Liver (tissue), 9 donors: Measurements from ENCODE around the gene DARS1. TPM values are rescaled to one million over a fixed set of nuclear protein-coding genes. Genes with fewer than 3 reads are reported as not detected.

Experiments
- DNase-seq: peaks from one replicate; pipeline ENCODE4 v3.0.0-alpha.2; 2017; ENCODE audit warnings: low spot score
- H3K27ac ChIP-seq, 2 donors: one replicate each; pipeline ENCODE4 v1.7.0; 2013; ENCODE audit warnings: inconsistent platforms in 2 of 2, low read length in 2 of 2, control low read depth in 1 of 2, low read depth in 1 of 2, mild to moderate bottlenecking in 1 of 2
- H3K27me3 ChIP-seq, 4 donors: one replicate each; pipeline versions ENCODE4 v1.6.1 to v1.7.0; 2013; ENCODE audit warnings: low read length in 3 of 4, inconsistent platforms in 1 of 4, mild to moderate bottlenecking in 1 of 4, moderate library complexity in 1 of 4; ENCODE audit not compliant: control insufficient read depth in 4 of 4, insufficient read depth in 4 of 4
- H3K36me3 ChIP-seq, 4 donors: one replicate each; pipeline versions ENCODE4 v1.6.1 to v1.7.0; 2013; ENCODE audit warnings: low read length in 3 of 4, mild to moderate bottlenecking in 3 of 4, low read depth in 1 of 4, moderate library complexity in 1 of 4; ENCODE audit not compliant: control insufficient read depth in 4 of 4, insufficient read depth in 3 of 4
- H3K4me1 ChIP-seq, 4 donors: one replicate each; pipeline versions ENCODE4 v1.6.1 to v1.7.0; 2013; ENCODE audit warnings: low read length in 3 of 4, mild to moderate bottlenecking in 3 of 4, moderate library complexity in 1 of 4; ENCODE audit not compliant: control insufficient read depth in 4 of 4, insufficient read depth in 4 of 4
- H3K4me3 ChIP-seq, 3 donors: one replicate each; pipeline versions ENCODE4 v1.6.1 to v1.7.0; 2013; ENCODE audit warnings: low read length in 3 of 3, control low read depth in 1 of 3, low read depth in 1 of 3, mild to moderate bottlenecking in 1 of 3
- H3K9ac ChIP-seq, 2 donors: one replicate each; pipeline ENCODE4 v1.7.0; 2013; ENCODE audit warnings: low read length in 2 of 2, mild to moderate bottlenecking in 2 of 2, moderate library complexity in 2 of 2, control low read depth in 1 of 2, low read depth in 1 of 2
- H3K9me3 ChIP-seq, 4 donors: one replicate each; pipeline versions ENCODE4 v1.6.1 to v1.7.0; 2013; ENCODE audit warnings: low read length in 3 of 4; ENCODE audit not compliant: control insufficient read depth in 4 of 4
- CTCF ChIP-seq: fragments of 150-350 bp; IDR thresholded peaks from 2 replicates; pipeline ENCODE4 v1.5.1; 2017; ENCODE audit warnings: improper control_type of control experiment, low read depth, low read length; ENCODE audit not compliant: missing input control
- EGR1 ChIP-seq, 2 donors: IDR thresholded peaks; 2 replicates each; pipeline ENCODE4 v1.6.1; 2016 to 2018; ENCODE audit warnings: antibody characterized with exemption in 2 of 2, low read depth in 2 of 2
- FOXA1 ChIP-seq: IDR thresholded peaks from 2 replicates; pipeline ENCODE4 v1.6.1; 2016; ENCODE audit warnings: antibody characterized with exemption
- FOXA2 ChIP-seq: IDR thresholded peaks from 2 replicates; pipeline ENCODE4 v1.6.1; 2016; ENCODE audit warnings: antibody characterized with exemption
- GABPA ChIP-seq, 2 donors: IDR thresholded peaks in 1 of 2; conservative IDR thresholded peaks in 1 of 2; 2 replicates each; pipeline ENCODE4 v1.6.1; 2016; ENCODE audit warnings: antibody characterized with exemption in 2 of 2, mild to moderate bottlenecking in 1 of 2, moderate library complexity in 1 of 2
- HNF4A ChIP-seq, 2 donors: conservative IDR thresholded peaks; 2 replicates each; pipeline ENCODE4 v1.6.1; 2016; ENCODE audit warnings: antibody characterized with exemption in 2 of 2, mild to moderate bottlenecking in 2 of 2
- HNF4G ChIP-seq: IDR thresholded peaks from 2 replicates; pipeline ENCODE4 v1.6.1; 2016; ENCODE audit warnings: antibody characterized with exemption
- JUND ChIP-seq, 2 donors: IDR thresholded peaks; 2 replicates each; pipeline ENCODE4 v1.6.1; 2016; ENCODE audit warnings: antibody characterized with exemption in 2 of 2
- MAX ChIP-seq: IDR thresholded peaks from 2 replicates; pipeline ENCODE4 v1.6.1; 2016; ENCODE audit warnings: antibody characterized with exemption
- NR2F2 ChIP-seq: IDR thresholded peaks from 2 replicates; pipeline ENCODE4 v1.6.1; 2016; ENCODE audit warnings: antibody characterized with exemption
- RAD21 ChIP-seq, 2 donors: IDR thresholded peaks; 2 replicates each; pipeline ENCODE4 v1.6.1; 2016; ENCODE audit warnings: antibody characterized with exemption in 2 of 2, mild to moderate bottlenecking in 2 of 2
- REST ChIP-seq: IDR thresholded peaks from 2 replicates; pipeline ENCODE4 v1.6.1; 2016; ENCODE audit warnings: antibody characterized with exemption, mild to moderate bottlenecking
- RXRA ChIP-seq, 2 donors: IDR thresholded peaks; 2 replicates each; pipeline ENCODE4 v1.6.1; 2017 to 2018; ENCODE audit warnings: antibody characterized with exemption in 2 of 2, mild to moderate bottlenecking in 1 of 2
- SP1 ChIP-seq: IDR thresholded peaks from 2 replicates; pipeline ENCODE4 v1.6.1; 2018; ENCODE audit warnings: antibody characterized with exemption, mild to moderate bottlenecking
- YY1 ChIP-seq: IDR thresholded peaks from 2 replicates; pipeline ENCODE4 v1.6.1; 2016; ENCODE audit warnings: antibody characterized with exemption, mild to moderate bottlenecking
- ZBTB33 ChIP-seq: IDR thresholded peaks from 2 replicates; pipeline ENCODE4 v1.6.1; 2016; ENCODE audit warnings: antibody characterized with exemption
- WGBS: extraction: QIAGEN DNeasy Blood & Tissue Kit; methylation state at CpG from one replicate; pipeline ENCODE4 v1.1.7; 2013; 5-methylcytosine and 5-hydroxymethylcytosine counted together
- polyA plus RNA-seq, 2 donors: library from polyadenylated mRNA; stranded (reverse) in 1 of 2; unstranded in 1 of 2; fragments of 200-250 nt in 1 of 2; fragments of >200 nt in 1 of 2; fragmentation: Nextera tagmentation in 1 of 2; extraction: Ambion mirVana in 1 of 2; gene quantifications; one replicate each; pipeline versions ENCODE4 v1.2.1 to v1.2.3, GENCODE V29; 2013 to 2015
- total RNA-seq, 2 donors: library from RNA; depleted of rRNA; stranded (reverse); fragments of >200 nt; gene quantifications; one replicate each; pipeline ENCODE4 v1.2.3, GENCODE V29; 2014
- donor health status: healthy.
- donor health status: healthy.
- donor health status: healthy.
- donor health status: healthy.
- donor health status: healthy.

Gene DARS1
- total and polyA plus RNA-seq, 4 donors, result 25.0 to 44.1 (median 32.6) TPM

GRCh38 chr2:136031711-136032110 is 46.3 kb upstream of the DARS1 start (continued):
- TF ChIP-seq ZBTB33, result no peak
- no peak for TF ChIP-seq FOXA1
- TF ChIP-seq NR2F2, result no peak
- TF ChIP-seq HNF4A (conservative IDR thresholded peaks at IDR 0.05), result no peak
- TF ChIP-seq MAX, result no peak
- TF ChIP-seq YY1, result no peak
- TF ChIP-seq SP1, result no peak
- no peak for TF ChIP-seq RAD21 (IDR thresholded peaks at IDR 0.05)
- no peak for TF ChIP-seq FOXA2
- TF ChIP-seq RXRA (IDR thresholded peaks at IDR 0.05), result no peak

- H3K27ac ChIP-seq, result no peak overlapping the region
- H3K9me3 ChIP-seq, result no peaks in the 10 kb centered on the region
- H3K4me3 ChIP-seq, result no peak overlapping the region
- WGBS, result 68% methylated on average over 3 of the region's 3 CpGs
- TF ChIP-seq FOXA1, result no peak
- TF ChIP-seq NR2F2, result no peak
- no peak for TF ChIP-seq MAX
- no peak for TF ChIP-seq EGR1 (IDR thresholded peaks at IDR 0.05; ENCODE audit: low read depth in 2 of 2)
- peaks cover 0 to 2% (median 0%) of the 10 kb centered on the region in 4 donors for H3K27me3 ChIP-seq
- no peak for DNase-seq
- no peaks in the 10 kb centered on the region for H3K36me3 ChIP-seq
- H3K4me1 ChIP-seq, result no peaks in the 10 kb centered on the region
- H3K9ac ChIP-seq, result no peak overlapping the region
Measured at GRCh38 chr2:136030406-136030805, 45.0 kb upstream of the DARS1 start.

- no peak for DNase-seq
- WGBS, result 83% methylated on average over 6 of the region's 6 CpGs
- H3K27me3 ChIP-seq, result peaks cover 0 to 2% (median 0%) of the 10 kb centered on the region in 4 donors
- no peak overlapping the region for H3K27ac ChIP-seq
- no peaks in the 10 kb centered on the region for H3K4me1 ChIP-seq
- no peaks in the 10 kb centered on the region for H3K9me3 ChIP-seq
- TF ChIP-seq NR2F2 (no peak), FOXA2 (no peak)
- no peaks in the 10 kb centered on the region for H3K36me3 ChIP-seq
- H3K9ac ChIP-seq, result no peak overlapping the region
- H3K4me3 ChIP-seq, result no peak overlapping the region
Measured at GRCh38 chr2:136029149-136029548, 43.7 kb upstream of the DARS1 start.

GRCh38 chr2:136028001-136028400 is 42.6 kb upstream of the DARS1 start:
- WGBS, result 96% methylated on average over 9 of the region's 9 CpGs
- no peak overlapping the region for H3K4me3 ChIP-seq
- no peak overlapping the region for H3K27ac ChIP-seq
- TF ChIP-seq REST (no peak), JUND (IDR thresholded peaks at IDR 0.05) (no peak), GABPA (IDR thresholded peaks at IDR 0.05 in 1 of 2, conservative IDR thresholded peaks at IDR 0.05 in 1 of 2) (no peak), MAX (no peak), NR2F2 (no peak), YY1 (no peak), CTCF (no peak), HNF4G (no peak), FOXA1 (no peak), ZBTB33 (no peak), FOXA2 (no peak), HNF4A (conservative IDR thresholded peaks at IDR 0.05) (no peak)

More at GRCh38 chr2:136028001-136028400, 42.6 kb upstream of the DARS1 start:
- Histone ChIP-seq H3K9ac (no peak overlapping the region), H3K4me1 (no peaks in the 10 kb centered on the region), H3K36me3 (no peaks in the 10 kb centered on the region), H3K9me3 (no peaks in the 10 kb centered on the region), H3K27me3 (peaks cover 0 to 2% (median 0%) of the 10 kb centered on the region in 4 donors)
- DNase-seq, result no peak
